D721Med (cell line): ENCODE data around the gene DCHS1.

Experiments used
- DNase-seq: peaks from one replicate; pipeline ENCODE4 v3.0.0; 2011; ENCODE audit warnings: low spot score; ENCODE audit not compliant: insufficient read length
- FAIRE-seq: peaks from 2 replicates; lab custom pipeline; 2011; peaks lifted over from hg19 to GRCh38; lab: Jason Lieb, UNC
- CTCF ChIP-seq: IDR thresholded peaks from 2 replicates; pipeline ENCODE4 v1.5.1; 2012; ENCODE audit warnings: mild to moderate bottlenecking, control low read depth; ENCODE audit not compliant: insufficient read depth; ENCODE audit errors: missing control alignments

Gene DCHS1

GRCh38 chr11:6674862-6675261 is 19.3 kb upstream of the DCHS1 start:
- DNase-seq: no peak
- no peak for FAIRE-seq
- no peak for TF ChIP-seq CTCF

- DNase-seq (no peak), FAIRE-seq (no peak)
- TF ChIP-seq CTCF: no peak
Observed at GRCh38 chr11:6674219-6674597, 18.6 kb upstream of the DCHS1 start.

DNA sequence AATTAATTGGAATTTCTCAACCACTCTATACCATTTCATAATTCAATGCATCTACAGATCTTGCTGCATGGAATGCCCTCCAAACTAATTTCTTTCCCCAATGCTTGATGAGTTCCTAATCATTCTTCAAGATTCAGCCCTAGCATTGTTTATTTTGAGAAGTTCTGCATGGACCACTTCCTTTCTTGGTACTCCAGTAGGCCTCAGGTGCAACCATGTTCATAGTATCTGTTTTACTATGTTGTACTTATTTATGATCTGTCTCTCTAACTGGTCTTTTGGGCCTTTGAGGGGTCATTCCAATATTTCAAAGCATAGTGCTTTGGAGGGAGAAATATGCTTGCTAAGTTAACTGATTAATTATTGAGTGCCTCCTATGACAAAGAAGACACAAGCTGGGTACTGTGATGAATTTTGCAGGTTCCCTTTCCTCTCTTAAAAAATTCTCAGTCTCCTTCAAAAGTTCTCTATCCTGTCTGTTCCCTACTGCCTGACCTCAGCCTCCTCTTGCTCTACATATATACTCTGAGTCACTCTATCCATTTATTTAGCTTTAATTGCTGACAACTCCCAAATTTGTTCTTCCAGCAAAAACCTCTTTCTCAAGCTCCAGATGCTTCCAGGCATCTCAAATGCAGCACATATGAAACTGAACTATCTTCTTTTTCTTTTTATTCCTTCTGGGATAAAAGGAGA is 18.1 kb upstream of the DCHS1 start:
- no peak for TF ChIP-seq CTCF
- FAIRE-seq: no peak
- no peak for DNase-seq

DNA sequence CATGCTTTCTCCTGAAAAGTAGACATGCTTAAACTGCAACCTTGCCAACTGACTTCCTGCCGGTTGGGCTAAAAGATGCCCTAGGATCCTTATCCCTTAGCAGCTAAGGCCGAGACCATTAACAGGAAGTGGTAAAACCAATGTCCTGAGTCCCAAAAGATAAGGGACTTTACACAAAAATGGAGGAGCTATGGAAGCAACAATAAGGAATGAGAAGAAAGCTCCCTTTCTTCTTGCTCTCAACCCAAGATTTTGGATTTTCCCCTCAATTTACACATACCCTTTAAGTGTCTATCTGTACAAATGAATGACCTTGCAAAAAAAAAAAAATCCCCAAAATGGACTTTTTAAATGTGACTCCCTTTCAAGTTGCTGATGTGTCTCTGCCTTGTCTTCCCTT is 16.4 kb upstream of the DCHS1 start:
- FAIRE-seq: no peak
- no peak for DNase-seq
- no peak for TF ChIP-seq CTCF

DNA sequence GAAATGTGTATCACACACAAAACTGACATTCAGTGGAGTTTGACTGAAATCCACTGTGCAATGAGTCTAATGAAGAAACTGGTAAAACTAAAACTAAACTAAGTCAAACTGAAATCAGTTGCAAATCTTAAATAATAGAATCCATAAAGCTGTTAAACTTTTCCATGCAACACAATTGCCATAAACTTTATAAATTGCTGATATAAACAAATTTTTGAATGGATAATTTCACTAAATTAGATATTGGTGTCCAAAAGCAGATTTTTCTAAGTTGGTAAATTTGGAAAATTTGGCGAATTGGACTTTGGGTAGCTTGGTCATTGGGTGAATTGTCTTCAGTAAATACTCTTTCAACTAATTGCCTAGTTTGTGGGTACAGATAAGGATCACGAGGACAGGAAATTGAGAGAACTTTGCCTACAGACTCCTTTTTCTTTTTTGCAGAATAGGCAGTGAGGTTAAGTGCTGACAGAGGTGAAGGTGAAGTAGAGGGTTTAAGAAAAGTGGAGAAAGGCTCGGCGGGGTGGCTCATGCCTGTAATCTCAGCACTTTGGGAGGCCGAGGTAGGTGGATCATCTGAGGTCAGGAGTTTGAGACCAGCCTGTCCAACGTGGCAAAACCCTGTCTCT is 14.7 kb upstream of the DCHS1 start:
- TF ChIP-seq CTCF: no peak
- FAIRE-seq: no peak
- DNase-seq: no peak

DNA sequence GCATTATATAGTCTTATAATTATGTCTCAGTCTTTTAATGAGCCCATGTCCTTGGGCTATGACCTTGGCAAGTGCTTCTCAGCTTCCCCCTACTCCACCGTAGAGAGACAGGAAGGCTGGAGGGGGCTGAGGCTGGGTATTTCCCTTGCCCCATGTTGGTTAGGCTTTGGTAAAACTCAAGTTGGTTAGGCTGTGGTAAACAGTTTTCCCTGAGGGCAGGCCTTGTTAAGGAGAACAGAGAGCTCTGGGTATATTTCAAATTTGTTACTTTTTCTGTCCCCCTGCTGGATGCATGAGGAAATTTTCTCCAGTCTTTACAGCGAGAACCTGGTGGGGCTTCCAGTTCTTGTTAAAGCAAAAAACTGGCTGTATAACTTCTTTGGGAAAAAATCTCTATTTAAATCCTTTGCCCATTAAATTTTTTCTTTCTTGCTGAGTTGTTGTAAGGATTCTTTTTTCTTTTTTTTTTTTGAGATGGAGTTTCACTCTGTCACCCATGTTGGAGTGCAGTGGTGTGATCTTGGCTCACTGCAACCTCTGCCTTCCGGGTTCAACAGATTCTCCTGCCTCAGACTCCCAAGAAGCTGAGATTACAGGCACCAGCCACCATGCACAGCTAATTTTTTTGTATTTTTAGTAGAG is 12.2 kb upstream of the DCHS1 start:
- no peak for DNase-seq
- no peak for FAIRE-seq
- TF ChIP-seq CTCF: peak; percentile 38
